Endothelial cell (in vitro differentiated cells): ENCODE measurements around the gene TCF7. TPM values are rescaled to one million over a fixed set of nuclear protein-coding genes. Genes with fewer than 3 reads are reported as not detected.
A peak's percentile ranks its signal among the peaks of the same experiment; 100 is the strongest.
"Not testable (repeated sequence)": the region's sequence is repeated elsewhere in the genome, so short reads cannot be mapped to it uniquely, and the experiment has no call there.

Experiments used
- DNase-seq: peaks from one replicate; pipeline ENCODE4 v3.0.0; 2021; ENCODE audit warnings: low spot score
- H3K27ac Mint-ChIP-seq: one replicate; pipeline ENCODE4 v1.8.0; 2021; ENCODE audit warnings: mixed read lengths, inconsistent platforms; ENCODE audit not compliant: unreplicated experiment
- H3K27me3 Mint-ChIP-seq: one replicate; pipeline ENCODE4 v1.8.0; 2021; ENCODE audit warnings: mild to moderate bottlenecking, moderate library complexity, mixed read lengths, inconsistent platforms; ENCODE audit not compliant: unreplicated experiment
- H3K36me3 Mint-ChIP-seq: one replicate; pipeline ENCODE4 v1.8.0; 2021; ENCODE audit warnings: mild to moderate bottlenecking, low read depth, mixed read lengths, inconsistent platforms; ENCODE audit not compliant: unreplicated experiment
- H3K4me1 Mint-ChIP-seq: one replicate; pipeline ENCODE4 v1.8.0; 2021; ENCODE audit warnings: mild to moderate bottlenecking, mixed read lengths, inconsistent platforms; ENCODE audit not compliant: unreplicated experiment
- H3K4me3 Mint-ChIP-seq: one replicate; pipeline ENCODE4 v1.8.0; 2021; ENCODE audit warnings: mild to moderate bottlenecking, mixed read lengths, inconsistent platforms; ENCODE audit not compliant: unreplicated experiment
- H3K9me3 Mint-ChIP-seq: one replicate; pipeline ENCODE4 v1.8.0; 2021; ENCODE audit warnings: mixed read lengths, inconsistent platforms; ENCODE audit not compliant: unreplicated experiment
- total RNA-seq: library from RNA; stranded (reverse); fragmentation: NEBNext Ultra II Directional; extraction: Animal tissue kit (Norgen Biotek cat#: 25700); gene quantifications from one replicate; pipeline ENCODE4 v1.2.1, GENCODE V29; 2021; ENCODE audit not compliant: unreplicated experiment
- TF ChIP-seq, protein P1 (sequence below): fragments of 200-600 bp; sonication (generic); IDR thresholded peaks from one replicate; pipeline ENCODE4 v1.5.0; 2021; ENCODE audit warnings: antibody characterized with exemption; ENCODE audit not compliant: unreplicated experiment

TCF7 gene
- total RNA-seq, 1 donor from 2014 or later: 9.5 TPM

GRCh38 chr5:134151723-134152122 lies 37.2 kb downstream of the TCF7 start:
- TF ChIP-seq, protein P1, sequence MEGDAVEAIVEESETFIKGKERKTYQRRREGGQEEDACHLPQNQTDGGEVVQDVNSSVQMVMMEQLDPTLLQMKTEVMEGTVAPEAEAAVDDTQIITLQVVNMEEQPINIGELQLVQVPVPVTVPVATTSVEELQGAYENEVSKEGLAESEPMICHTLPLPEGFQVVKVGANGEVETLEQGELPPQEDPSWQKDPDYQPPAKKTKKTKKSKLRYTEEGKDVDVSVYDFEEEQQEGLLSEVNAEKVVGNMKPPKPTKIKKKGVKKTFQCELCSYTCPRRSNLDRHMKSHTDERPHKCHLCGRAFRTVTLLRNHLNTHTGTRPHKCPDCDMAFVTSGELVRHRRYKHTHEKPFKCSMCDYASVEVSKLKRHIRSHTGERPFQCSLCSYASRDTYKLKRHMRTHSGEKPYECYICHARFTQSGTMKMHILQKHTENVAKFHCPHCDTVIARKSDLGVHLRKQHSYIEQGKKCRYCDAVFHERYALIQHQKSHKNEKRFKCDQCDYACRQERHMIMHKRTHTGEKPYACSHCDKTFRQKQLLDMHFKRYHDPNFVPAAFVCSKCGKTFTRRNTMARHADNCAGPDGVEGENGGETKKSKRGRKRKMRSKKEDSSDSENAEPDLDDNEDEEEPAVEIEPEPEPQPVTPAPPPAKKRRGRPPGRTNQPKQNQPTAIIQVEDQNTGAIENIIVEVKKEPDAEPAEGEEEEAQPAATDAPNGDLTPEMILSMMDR: no peak
- no peak for DNase-seq

GRCh38 chr5:134152173-134152832 lies 37.8 kb downstream of the TCF7 start:
- Mint-ChIP-seq H3K4me1 (peaks cover 73% of the 10 kb centered on the region), H3K27ac (peak overlapping the region; percentile 90), H3K4me3 (peak overlapping the region; percentile 61), H3K36me3 (peaks cover 51% of the 10 kb centered on the region)
- H3K9me3 Mint-ChIP-seq, H3K27me3 Mint-ChIP-seq, DNase-seq: not testable (repeated sequence)

More at GRCh38 chr5:134151723-134152122, 37.2 kb downstream of the TCF7 start:
- Mint-ChIP-seq H3K4me1 (peaks cover 79% of the 10 kb centered on the region), H3K4me3 (peak overlapping the region; percentile 68), H3K9me3 (no peaks in the 10 kb centered on the region), H3K27ac (peak overlapping the region; percentile 91), H3K27me3 (peaks cover 8% of the 10 kb centered on the region), H3K36me3 (peaks cover 51% of the 10 kb centered on the region)

DNA sequence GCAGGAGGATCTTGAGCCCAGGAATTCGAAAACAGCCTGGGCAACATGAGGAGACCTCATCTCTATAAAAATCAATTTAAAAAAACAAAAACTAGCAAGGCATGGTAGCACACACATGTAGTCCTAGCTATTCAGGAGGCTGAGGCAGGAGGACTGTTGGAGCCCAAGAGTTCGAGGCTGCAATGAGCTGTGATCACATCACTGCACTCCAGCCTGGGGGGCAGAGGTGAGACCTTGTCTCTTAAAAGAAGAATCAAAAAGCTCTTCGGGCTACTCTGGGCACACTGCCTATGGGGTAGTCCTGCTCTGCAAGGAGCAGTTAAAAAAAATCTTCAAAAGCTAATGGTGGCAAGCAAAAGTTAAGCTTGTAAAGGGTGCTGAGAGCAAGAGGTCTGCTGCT lies 38.8 kb downstream of the TCF7 start:
- Mint-ChIP-seq H3K9me3 (no peaks in the 10 kb centered on the region), H3K36me3 (peaks cover 52% of the 10 kb centered on the region)

DNA sequence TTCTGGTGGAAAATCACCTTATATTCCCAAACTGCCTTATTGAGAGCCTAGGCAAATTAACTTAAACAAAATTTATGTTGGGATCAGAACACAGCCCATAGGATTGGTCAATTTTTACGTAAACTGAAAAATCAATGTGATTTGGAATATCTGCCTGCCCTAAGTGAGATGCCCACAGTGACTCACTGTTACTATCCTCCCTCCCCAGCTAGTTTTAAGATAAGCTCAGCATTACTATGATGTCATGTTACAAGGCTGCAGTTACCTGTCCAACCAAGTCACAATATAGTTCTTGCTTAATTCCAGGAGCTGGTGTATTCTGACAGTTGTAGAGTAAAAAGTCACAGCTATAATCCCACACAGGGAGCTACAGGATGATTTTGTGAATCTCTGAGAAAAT lies 39.2 kb downstream of the TCF7 start:
- Mint-ChIP-seq H3K27ac (no peak overlapping the region), H3K9me3 (no peaks in the 10 kb centered on the region), H3K4me1 (peaks cover 68% of the 10 kb centered on the region), H3K4me3 (no peak overlapping the region), H3K27me3 (peaks cover 8% of the 10 kb centered on the region), H3K36me3 (peaks cover 52% of the 10 kb centered on the region)
- TF ChIP-seq, protein P1: no peak
- DNase-seq: no peak

More for the DNA sequence above, 38.8 kb downstream of the TCF7 start:
- no peak for DNase-seq
- TF ChIP-seq, protein P1: no peak
- Mint-ChIP-seq H3K4me1 (peaks cover 70% of the 10 kb centered on the region), H3K27me3 (peaks cover 8% of the 10 kb centered on the region), H3K27ac (no peak overlapping the region), H3K4me3 (no peak overlapping the region)

GRCh38 chr5:134161513-134162395 lies 47.3 kb downstream of the TCF7 start:
- H3K9me3 Mint-ChIP-seq: no peaks in the 10 kb centered on the region
- H3K36me3 Mint-ChIP-seq: peaks cover 51% of the 10 kb centered on the region
- TF ChIP-seq, protein P1: no peak
- H3K27ac Mint-ChIP-seq: no peak overlapping the region
- H3K4me3 Mint-ChIP-seq: no peak overlapping the region
- no peaks in the 10 kb centered on the region for H3K4me1 Mint-ChIP-seq
- no peaks in the 10 kb centered on the region for H3K27me3 Mint-ChIP-seq
- DNase-seq: no peak
